RWPE2 (cell line): ENCODE measurements around the gene ZNF446.
"Not testable (repeated sequence)": the region's sequence is repeated elsewhere in the genome, so short reads cannot be mapped to it uniquely, and the experiment has no call there.

Source experiments
- ATAC-seq: fragments of 200-7000 bp; cut with Tn5 transposase; 3 replicates; pipeline ENCODE4 v1.9.1; 2021; ENCODE audit warnings: low read depth
- DNase-seq: peaks from one replicate; pipeline ENCODE4 v3.0.0-alpha.2; 2020; ENCODE audit warnings: low spot score
- H3K27ac ChIP-seq: fragments of 450-650 bp; 2 replicates; pipeline ENCODE4 v1.5.1; 2017; ENCODE audit warnings: mild to moderate bottlenecking; ENCODE audit not compliant: poor library complexity, severe bottlenecking
- H3K27me3 ChIP-seq: fragments of 250-450 bp; sonication (Bioruptor Pico); 2 replicates; pipeline ENCODE4 v1.5.1; 2021; ENCODE audit warnings: mild to moderate bottlenecking, moderate library complexity; ENCODE audit not compliant: insufficient read depth, poor library complexity, severe bottlenecking
- H3K36me3 ChIP-seq: fragments of 250-450 bp; sonication (Bioruptor Pico); 2 replicates; pipeline ENCODE4 v1.5.1; 2020; ENCODE audit warnings: low read depth, mild to moderate bottlenecking, moderate library complexity
- H3K4me1 ChIP-seq: fragments of 250-450 bp; sonication (Bioruptor Pico); 2 replicates; pipeline ENCODE4 v1.5.1; 2021; ENCODE audit warnings: mild to moderate bottlenecking, moderate library complexity; ENCODE audit not compliant: insufficient read depth, poor library complexity, severe bottlenecking
- H3K4me3 ChIP-seq: fragments of 250-450 bp; sonication (Bioruptor Pico); 2 replicates; pipeline ENCODE4 v1.5.1; 2021; ENCODE audit warnings: mild to moderate bottlenecking, moderate library complexity; ENCODE audit not compliant: severe bottlenecking
- H3K9me3 ChIP-seq: fragments of 250-450 bp; sonication (Bioruptor Pico); 2 replicates; pipeline ENCODE4 v1.5.1; 2021; ENCODE audit warnings: mild to moderate bottlenecking, moderate library complexity; ENCODE audit not compliant: severe bottlenecking
- TF ChIP-seq, protein P1 (sequence below): fragments of 450-650 bp; IDR thresholded peaks from one replicate; pipeline ENCODE4 v1.5.1; 2017; ENCODE audit warnings: mild to moderate bottlenecking, moderate library complexity; ENCODE audit not compliant: poor library complexity, severe bottlenecking

Gene ZNF446

DNA sequence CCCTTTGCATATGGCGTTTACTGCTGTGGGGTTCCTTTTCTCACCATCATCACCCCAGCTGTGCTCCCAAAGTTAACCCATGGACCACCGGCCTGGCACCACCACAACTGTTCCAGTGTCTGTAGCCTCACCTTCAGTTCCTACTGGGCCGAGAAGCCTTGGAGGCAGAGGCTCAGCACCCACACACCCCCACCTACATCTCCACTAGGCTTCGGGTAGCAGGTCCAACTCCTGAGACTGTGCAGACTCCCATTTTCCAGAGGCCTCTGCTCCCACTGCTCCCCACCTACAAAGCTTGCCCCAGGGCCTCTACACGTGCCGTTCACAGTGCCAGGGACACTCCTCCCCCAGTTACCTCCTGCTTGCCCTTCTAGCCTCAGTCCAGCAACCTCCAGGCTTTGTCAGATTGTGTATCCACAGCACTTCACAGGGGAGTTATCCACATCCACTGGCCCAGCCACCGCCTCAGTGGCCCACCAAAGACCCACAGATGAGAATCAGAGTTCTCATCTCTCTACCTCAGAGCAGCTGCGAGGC, 21.6 kb downstream of the ZNF446 start:
- H3K27ac ChIP-seq, result no peak overlapping the region
- no peak overlapping the region for H3K4me3 ChIP-seq
- DNase-seq (no peak), ATAC-seq (no peak)
- H3K27me3 ChIP-seq, result no peaks in the 10 kb centered on the region
- no peaks in the 10 kb centered on the region for H3K9me3 ChIP-seq
- no peaks in the 10 kb centered on the region for H3K36me3 ChIP-seq
- H3K4me1 ChIP-seq, result no peaks in the 10 kb centered on the region
- TF ChIP-seq, protein P1, sequence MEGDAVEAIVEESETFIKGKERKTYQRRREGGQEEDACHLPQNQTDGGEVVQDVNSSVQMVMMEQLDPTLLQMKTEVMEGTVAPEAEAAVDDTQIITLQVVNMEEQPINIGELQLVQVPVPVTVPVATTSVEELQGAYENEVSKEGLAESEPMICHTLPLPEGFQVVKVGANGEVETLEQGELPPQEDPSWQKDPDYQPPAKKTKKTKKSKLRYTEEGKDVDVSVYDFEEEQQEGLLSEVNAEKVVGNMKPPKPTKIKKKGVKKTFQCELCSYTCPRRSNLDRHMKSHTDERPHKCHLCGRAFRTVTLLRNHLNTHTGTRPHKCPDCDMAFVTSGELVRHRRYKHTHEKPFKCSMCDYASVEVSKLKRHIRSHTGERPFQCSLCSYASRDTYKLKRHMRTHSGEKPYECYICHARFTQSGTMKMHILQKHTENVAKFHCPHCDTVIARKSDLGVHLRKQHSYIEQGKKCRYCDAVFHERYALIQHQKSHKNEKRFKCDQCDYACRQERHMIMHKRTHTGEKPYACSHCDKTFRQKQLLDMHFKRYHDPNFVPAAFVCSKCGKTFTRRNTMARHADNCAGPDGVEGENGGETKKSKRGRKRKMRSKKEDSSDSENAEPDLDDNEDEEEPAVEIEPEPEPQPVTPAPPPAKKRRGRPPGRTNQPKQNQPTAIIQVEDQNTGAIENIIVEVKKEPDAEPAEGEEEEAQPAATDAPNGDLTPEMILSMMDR, result no peak

- Histone ChIP-seq H3K4me1 (no peaks in the 10 kb centered on the region), H3K27me3 (no peaks in the 10 kb centered on the region), H3K4me3 (peak overlapping the region; percentile 60), H3K27ac (no peak overlapping the region), H3K9me3 (no peaks in the 10 kb centered on the region), H3K36me3 (no peaks in the 10 kb centered on the region)
- TF ChIP-seq, protein P1, result no peak
- DNase-seq (no peak), ATAC-seq (no peak; the same call in 2 of the 3 replicates)
Measured at GRCh38 chr19:58498316-58499020, 22.3 kb downstream of the ZNF446 start.

DNA sequence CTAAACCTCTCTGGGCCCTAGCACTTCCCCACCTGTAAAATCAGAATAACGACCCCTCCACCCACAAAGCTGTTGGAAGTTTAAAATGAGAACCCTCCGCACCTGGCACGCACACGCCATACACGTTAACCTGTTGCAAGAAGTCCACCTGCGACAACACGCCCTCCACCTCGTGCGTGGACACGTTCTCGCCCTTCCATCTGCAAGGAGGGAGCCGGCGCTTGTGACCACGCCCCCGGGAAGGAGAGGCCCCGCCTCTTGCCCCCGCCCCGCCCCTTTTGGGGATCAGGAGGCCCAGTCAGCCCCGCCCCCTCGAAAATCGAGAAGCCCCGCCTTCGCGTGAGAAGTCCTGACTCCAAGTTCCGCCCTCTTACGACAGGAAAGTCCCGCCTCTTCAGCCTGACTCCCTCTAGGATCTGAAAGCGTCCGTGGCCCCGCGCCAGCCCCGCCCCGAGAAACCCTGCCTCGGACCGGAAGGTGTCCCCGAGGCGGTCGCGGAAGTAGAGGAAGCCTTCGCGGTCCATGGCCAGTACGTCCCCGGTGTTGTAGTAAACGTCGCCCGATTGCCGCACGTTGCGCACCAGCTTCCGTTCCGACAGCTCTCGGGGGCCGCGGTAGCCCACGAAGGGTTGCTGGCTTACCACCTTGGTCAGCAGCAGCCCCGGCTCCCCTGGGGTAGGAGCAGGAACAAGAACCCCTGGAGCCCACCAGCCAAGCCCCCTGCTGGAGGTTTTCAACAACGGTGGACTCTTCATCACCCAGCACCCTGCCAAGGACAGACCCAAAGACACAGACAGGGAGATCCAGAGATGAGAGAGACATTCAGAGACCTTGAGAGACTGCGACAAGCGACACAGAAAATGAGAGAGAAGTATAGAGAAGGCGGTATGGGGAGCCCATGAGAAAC, 23.1 kb downstream of the ZNF446 start:
- Histone ChIP-seq H3K27me3 (no peaks in the 10 kb centered on the region), H3K36me3 (no peaks in the 10 kb centered on the region), H3K4me3 (peak overlapping the region; percentile 60), H3K27ac (peak overlapping the region; percentile 49), H3K9me3 (no peaks in the 10 kb centered on the region), H3K4me1 (no peaks in the 10 kb centered on the region)
- TF ChIP-seq, protein P1, result no peak
- ATAC-seq (peak; percentile 98), DNase-seq (peak; percentile 100)

GRCh38 chr19:58500242-58500641, 24.1 kb downstream of the ZNF446 start:
- no peak for DNase-seq
- no peaks in the 10 kb centered on the region for H3K27me3 ChIP-seq
- no peak overlapping the region for H3K27ac ChIP-seq
- no peaks in the 10 kb centered on the region for H3K4me1 ChIP-seq
- no peaks in the 10 kb centered on the region for H3K9me3 ChIP-seq
- H3K4me3 ChIP-seq, result peak overlapping the region; percentile 60
- H3K36me3 ChIP-seq, result no peaks in the 10 kb centered on the region
- TF ChIP-seq, protein P1, result no peak
- no peak for ATAC-seq

- DNase-seq, H3K27me3 ChIP-seq, H3K27ac ChIP-seq, H3K4me1 ChIP-seq, H3K9me3 ChIP-seq, H3K36me3 ChIP-seq, ATAC-seq, H3K4me3 ChIP-seq: not testable (repeated sequence)
Measured at GRCh38 chr19:58507602-58508223, 31.6 kb downstream of the ZNF446 start.
